ENCODE measurements around the gene CACNA1I. TPM values are rescaled to one million over a fixed set of nuclear protein-coding genes. Genes with fewer than 3 reads are reported as not detected.

Gene CACNA1I
- total RNA-seq, 4 donors from 2014 or later: not detected

DNA sequence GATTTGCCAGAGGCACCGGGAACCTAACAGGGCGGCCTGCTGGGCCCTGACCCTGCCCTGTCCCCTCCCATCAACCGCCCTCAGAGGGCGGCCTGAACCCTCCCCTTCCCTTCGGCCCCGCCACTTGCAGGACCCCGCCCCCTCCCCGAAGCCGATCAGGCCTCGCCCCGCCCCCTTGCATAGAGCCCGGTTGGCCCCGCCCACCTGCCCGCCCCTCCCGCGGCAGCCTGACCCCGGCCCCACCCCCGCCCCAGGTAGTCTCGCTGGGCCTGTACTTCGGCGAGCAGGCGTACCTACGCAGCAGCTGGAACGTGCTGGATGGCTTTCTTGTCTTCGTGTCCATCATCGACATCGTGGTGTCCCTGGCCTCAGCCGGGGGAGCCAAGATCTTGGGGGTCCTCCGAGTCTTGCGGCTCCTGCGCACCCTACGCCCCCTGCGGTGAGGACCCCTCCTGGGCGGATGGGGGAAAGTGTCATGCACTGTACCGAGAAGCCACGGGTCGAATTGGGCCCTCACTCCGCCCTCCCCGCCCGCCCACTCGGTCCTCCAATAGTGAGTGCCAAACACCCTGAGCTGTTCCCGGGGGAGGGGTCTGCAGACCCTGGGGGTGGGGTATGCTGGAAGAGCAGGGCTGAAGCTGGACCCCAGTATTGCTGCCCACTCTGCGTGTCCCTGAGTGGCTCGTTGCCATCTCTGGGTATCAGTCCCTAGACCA is 94.1 kb downstream of the CACNA1I start:
- Histone ChIP-seq H3K4me1 (no peaks in the 10 kb centered on the region), H3K36me3 (no peaks in the 10 kb centered on the region), H3K27me3 (peaks cover 49 to 55% (median 50%) of the 10 kb centered on the region in 3 donors), H3K27ac (no peak overlapping the region), H3K9me3 (no peaks in the 10 kb centered on the region), H3K4me3 (no peak overlapping the region)
- ATAC-seq: no peak
- in situ Hi-C loops (cut with MboI; ENCODE audit: low sequenced_read_pairs in 4 of 4) (no loop called here), intact Hi-C loops (cut with DNase I; ENCODE audit: low total_unique reads) (no loop called here)
- TF ChIP-seq POLR2A (IDR thresholded peaks at IDR 0.05): no peak
- TF ChIP-seq, protein P1, sequence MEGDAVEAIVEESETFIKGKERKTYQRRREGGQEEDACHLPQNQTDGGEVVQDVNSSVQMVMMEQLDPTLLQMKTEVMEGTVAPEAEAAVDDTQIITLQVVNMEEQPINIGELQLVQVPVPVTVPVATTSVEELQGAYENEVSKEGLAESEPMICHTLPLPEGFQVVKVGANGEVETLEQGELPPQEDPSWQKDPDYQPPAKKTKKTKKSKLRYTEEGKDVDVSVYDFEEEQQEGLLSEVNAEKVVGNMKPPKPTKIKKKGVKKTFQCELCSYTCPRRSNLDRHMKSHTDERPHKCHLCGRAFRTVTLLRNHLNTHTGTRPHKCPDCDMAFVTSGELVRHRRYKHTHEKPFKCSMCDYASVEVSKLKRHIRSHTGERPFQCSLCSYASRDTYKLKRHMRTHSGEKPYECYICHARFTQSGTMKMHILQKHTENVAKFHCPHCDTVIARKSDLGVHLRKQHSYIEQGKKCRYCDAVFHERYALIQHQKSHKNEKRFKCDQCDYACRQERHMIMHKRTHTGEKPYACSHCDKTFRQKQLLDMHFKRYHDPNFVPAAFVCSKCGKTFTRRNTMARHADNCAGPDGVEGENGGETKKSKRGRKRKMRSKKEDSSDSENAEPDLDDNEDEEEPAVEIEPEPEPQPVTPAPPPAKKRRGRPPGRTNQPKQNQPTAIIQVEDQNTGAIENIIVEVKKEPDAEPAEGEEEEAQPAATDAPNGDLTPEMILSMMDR (IDR thresholded peaks at IDR 0.05 in 4 of 5, conservative IDR thresholded peaks at IDR 0.05 in 1 of 5): no peak
- DNase-seq: no peak

DNA sequence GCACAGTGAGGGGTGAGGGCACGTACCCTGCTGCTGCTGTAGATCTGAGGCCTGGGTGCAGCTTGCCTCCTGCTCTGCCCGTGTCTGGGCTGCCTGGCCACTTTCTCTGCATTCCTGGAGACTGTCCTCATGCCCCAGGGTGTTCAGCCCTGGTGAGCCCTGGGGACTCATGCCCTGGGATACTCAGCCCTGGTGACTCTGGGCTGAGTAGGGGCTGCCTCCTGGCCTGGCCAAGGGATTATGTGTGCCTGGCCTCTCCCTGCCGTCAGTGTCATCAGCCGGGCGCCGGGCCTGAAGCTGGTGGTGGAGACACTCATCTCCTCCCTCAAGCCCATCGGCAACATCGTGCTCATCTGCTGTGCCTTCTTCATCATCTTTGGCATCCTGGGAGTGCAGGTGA is 94.7 kb downstream of the CACNA1I start:
- intact Hi-C loops (cut with DNase I; ENCODE audit: low total_unique reads) (no loop called here), in situ Hi-C loops (cut with MboI; ENCODE audit: low sequenced_read_pairs in 4 of 4) (no loop called here)
- H3K27ac ChIP-seq: no peak overlapping the region
- DNase-seq: no peak
- H3K27me3 ChIP-seq: peaks cover 47 to 54% (median 49%) of the 10 kb centered on the region in 3 donors
- H3K4me3 ChIP-seq: no peak overlapping the region
- H3K9me3 ChIP-seq: no peaks in the 10 kb centered on the region
- no peaks in the 10 kb centered on the region for H3K4me1 ChIP-seq
- ATAC-seq: no peak
- H3K36me3 ChIP-seq: no peaks in the 10 kb centered on the region
- TF ChIP-seq, protein P1 (IDR thresholded peaks at IDR 0.05 in 4 of 5, conservative IDR thresholded peaks at IDR 0.05 in 1 of 5): no peak

DNA sequence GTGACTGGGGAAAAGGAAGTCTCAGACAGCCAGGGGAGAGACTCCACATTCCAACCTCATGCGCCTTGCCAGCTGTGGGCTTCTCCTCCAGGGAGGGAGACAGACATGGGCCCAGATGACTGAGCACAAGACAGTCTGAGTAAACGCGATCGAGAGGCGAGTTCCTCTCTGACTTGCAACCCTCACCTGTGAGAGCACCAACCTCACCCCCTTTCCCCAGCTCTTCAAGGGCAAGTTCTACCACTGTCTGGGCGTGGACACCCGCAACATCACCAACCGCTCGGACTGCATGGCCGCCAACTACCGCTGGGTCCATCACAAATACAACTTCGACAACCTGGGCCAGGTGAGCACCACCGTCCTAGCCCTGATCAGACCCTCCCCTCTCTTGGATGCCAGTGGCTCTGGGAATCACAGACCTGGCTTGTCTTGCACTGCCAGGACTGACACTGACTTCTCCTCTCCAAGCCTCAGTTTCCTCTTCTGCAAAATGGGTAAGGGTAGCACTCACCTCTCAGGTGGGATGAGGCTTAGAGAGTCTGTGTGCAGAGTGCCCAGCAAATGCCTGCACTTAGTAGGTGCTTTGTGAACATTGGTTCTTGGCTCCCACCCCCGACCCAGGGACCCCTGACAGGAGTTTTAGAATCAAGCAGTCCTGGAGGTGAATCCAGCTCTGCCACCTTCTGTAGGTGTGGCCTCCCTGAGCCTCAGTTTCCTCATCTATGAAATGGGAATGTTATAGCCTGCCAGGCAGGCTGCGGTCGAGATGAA is 95.3 kb downstream of the CACNA1I start:
- Histone ChIP-seq H3K27me3 (peaks cover 41 to 48% (median 46%) of the 10 kb centered on the region in 3 donors), H3K27ac (no peak overlapping the region), H3K4me3 (no peak overlapping the region), H3K9me3 (no peaks in the 10 kb centered on the region), H3K4me1 (no peaks in the 10 kb centered on the region), H3K36me3 (no peaks in the 10 kb centered on the region)
- ATAC-seq (no peak), DNase-seq (no peak)
- intact Hi-C loops (cut with DNase I; ENCODE audit: low total_unique reads) (no loop called here), in situ Hi-C loops (cut with MboI; ENCODE audit: low sequenced_read_pairs in 4 of 4) (no loop called here)
- no peak for TF ChIP-seq POLR2A (IDR thresholded peaks at IDR 0.05)
- TF ChIP-seq, protein P1 (IDR thresholded peaks at IDR 0.05 in 4 of 5, conservative IDR thresholded peaks at IDR 0.05 in 1 of 5): no peak

DNA sequence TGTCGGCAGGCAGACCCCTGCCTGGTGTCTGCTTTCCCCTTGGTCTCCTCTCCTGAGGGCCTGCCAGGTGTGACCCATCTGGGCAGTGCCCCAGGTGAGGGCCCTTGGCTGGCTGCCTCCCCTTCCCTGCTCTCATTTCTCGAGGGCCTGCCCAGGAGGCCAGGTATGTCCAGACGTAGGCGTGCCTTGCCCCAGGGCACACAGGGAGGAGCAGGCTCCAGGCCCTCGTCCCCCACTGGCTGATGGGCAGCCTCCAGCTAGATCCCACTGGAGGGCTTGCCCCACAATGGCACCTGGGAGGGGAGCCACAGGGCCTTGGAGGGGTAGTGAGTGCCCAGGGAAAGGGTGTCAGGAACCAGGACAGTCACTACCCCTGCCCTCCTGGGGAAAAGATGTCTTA is 95.9 kb downstream of the CACNA1I start:
- Histone ChIP-seq H3K27ac (no peak overlapping the region), H3K9me3 (peaks cover 0 to 4% (median 0%) of the 10 kb centered on the region in 3 donors), H3K4me3 (no peak overlapping the region), H3K4me1 (no peaks in the 10 kb centered on the region), H3K36me3 (no peaks in the 10 kb centered on the region), H3K27me3 (peaks cover 36 to 41% (median 39%) of the 10 kb centered on the region in 3 donors)
- no peak for ATAC-seq
- DNase-seq: no peak
- TF ChIP-seq, protein P1 (IDR thresholded peaks at IDR 0.05 in 4 of 5, conservative IDR thresholded peaks at IDR 0.05 in 1 of 5): no peak
- in situ Hi-C loops (cut with MboI; ENCODE audit: low sequenced_read_pairs in 4 of 4) (no loop called here), intact Hi-C loops (cut with DNase I; ENCODE audit: low total_unique reads) (no loop called here)
